ENCODE data around the gene TKFC. TPM values are rescaled to one million over a fixed set of nuclear protein-coding genes. Genes with fewer than 3 reads are reported as not detected.
A peak's percentile ranks its signal among the peaks of the same experiment; 100 is the strongest.

The TKFC gene
- total and polyA plus RNA-seq, 9 of the 15 experiments (the other 6 are each of a cell fraction or from before 2014, with no cell fraction given), result 2.0 to 61.7 (median 28.5) TPM

DNA sequence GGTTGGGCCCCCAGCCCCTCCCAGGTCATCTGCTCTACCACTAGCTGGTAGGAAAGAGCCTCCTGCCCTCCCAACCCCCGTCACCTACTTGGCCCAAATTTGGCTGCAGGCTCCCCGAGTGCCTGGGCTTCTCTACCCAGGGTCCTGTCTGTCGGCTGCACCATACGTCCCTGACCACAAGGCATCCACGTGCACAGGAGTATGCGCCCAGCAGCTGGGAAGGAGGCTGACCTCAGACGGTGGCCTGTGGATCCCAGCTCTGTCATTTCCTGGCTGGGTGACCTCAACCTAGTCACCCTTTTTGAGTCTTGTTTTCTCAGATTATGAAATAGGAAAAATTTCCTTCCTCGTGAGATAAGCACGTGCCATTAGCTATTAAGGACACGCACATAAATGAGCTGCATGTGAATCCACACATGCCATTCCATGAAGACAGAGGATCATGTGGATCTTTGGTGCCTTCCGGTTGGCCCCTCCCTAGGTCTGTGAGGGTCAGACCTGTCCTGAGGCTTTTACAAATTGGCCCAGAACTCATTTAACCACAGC, 15.0 kb downstream of the TKFC start (continued):
- TF ChIP-seq SMAD4 (CRISPR knock-in tag; conservative IDR thresholded peaks at IDR 0.05), result 0 out of 2 replicates have a peak, but pooled peaks have one; percentile 50
- 0 out of 2 replicates have a peak, but pooled peaks have one; percentile 35 for TF ChIP-seq ZNF175 (CRISPR knock-in tag; IDR thresholded peaks at IDR 0.05; ENCODE audit: low read depth)
- no peak for TF ChIP-seq SMARCA4 (IDR thresholded peaks at IDR 0.05)
- TF ChIP-seq JUND (IDR thresholded peaks at IDR 0.05; ENCODE audit: borderline replicate concordance, low read depth, low read length), result 0 out of 2 replicates have a peak, but pooled peaks have one; percentile 14
- TF ChIP-seq JUND (tag; IDR thresholded peaks at IDR 0.05; ENCODE audit: borderline replicate concordance, low read depth, low read length), result no peak
- TF ChIP-seq ZNF551 (CRISPR knock-in tag; IDR thresholded peaks at IDR 0.05), result no peak
- peak; percentile 45; the same call in 1 of the 2 replicates for TF ChIP-seq GABPA (tag; conservative IDR thresholded peaks at IDR 0.05; ENCODE audit: low read depth)
- TF ChIP-seq SIX5 (IDR thresholded peaks at IDR 0.05; ENCODE audit: borderline replicate concordance in 1 of 2, insufficient read depth in 1 of 2, low read depth in 1 of 2, low read length in 2 of 2), result no peak
- TF ChIP-seq, protein P1, sequence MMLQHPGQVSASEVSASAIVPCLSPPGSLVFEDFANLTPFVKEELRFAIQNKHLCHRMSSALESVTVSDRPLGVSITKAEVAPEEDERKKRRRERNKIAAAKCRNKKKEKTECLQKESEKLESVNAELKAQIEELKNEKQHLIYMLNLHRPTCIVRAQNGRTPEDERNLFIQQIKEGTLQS (IDR thresholded peaks at IDR 0.05), result peak; percentile 71
- TF ChIP-seq, protein P1 (CRISPR knock-in tag; conservative IDR thresholded peaks at IDR 0.05), result no peak
- TF ChIP-seq, protein P2, sequence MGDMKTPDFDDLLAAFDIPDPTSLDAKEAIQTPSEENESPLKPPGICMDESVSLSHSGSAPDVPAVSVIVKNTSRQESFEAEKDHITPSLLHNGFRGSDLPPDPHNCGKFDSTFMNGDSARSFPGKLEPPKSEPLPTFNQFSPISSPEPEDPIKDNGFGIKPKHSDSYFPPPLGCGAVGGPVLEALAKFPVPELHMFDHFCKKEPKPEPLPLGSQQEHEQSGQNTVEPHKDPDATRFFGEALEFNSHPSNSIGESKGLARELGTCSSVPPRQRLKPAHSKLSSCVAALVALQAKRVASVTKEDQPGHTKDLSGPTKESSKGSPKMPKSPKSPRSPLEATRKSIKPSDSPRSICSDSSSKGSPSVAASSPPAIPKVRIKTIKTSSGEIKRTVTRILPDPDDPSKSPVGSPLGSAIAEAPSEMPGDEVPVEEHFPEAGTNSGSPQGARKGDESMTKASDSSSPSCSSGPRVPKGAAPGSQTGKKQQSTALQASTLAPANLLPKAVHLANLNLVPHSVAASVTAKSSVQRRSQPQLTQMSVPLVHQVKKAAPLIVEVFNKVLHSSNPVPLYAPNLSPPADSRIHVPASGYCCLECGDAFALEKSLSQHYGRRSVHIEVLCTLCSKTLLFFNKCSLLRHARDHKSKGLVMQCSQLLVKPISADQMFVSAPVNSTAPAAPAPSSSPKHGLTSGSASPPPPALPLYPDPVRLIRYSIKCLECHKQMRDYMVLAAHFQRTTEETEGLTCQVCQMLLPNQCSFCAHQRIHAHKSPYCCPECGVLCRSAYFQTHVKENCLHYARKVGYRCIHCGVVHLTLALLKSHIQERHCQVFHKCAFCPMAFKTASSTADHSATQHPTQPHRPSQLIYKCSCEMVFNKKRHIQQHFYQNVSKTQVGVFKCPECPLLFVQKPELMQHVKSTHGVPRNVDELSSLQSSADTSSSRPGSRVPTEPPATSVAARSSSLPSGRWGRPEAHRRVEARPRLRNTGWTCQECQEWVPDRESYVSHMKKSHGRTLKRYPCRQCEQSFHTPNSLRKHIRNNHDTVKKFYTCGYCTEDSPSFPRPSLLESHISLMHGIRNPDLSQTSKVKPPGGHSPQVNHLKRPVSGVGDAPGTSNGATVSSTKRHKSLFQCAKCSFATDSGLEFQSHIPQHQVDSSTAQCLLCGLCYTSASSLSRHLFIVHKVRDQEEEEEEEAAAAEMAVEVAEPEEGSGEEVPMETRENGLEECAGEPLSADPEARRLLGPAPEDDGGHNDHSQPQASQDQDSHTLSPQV (IDR thresholded peaks at IDR 0.05), result peak; percentile 79
- TF ChIP-seq XRCC5 (IDR thresholded peaks at IDR 0.05; ENCODE audit: low read depth, low read length), result no peak
- TF ChIP-seq MEF2A (IDR thresholded peaks at IDR 0.05; ENCODE audit: control insufficient read depth, low read depth, low read length), result no peak
- peak; percentile 61 for TF ChIP-seq DACH1 (IDR thresholded peaks at IDR 0.05; ENCODE audit: partially characterized antibody)

Data from K562 (cell line).